Measurements from ENCODE around the gene HKDC1.

GRCh38 chr10:69278446-69278963 is 58.4 kb downstream of the HKDC1 start, which contains the start of gene HK1:
- TF ChIP-seq CTCF (conservative IDR thresholded peaks at IDR 0.05; ENCODE audit: low read length): no peak
- TF ChIP-seq EZH2phosphoT487 (IDR thresholded peaks at IDR 0.05; ENCODE audit: borderline replicate concordance): no peak
